ENCODE results near the gene APOBEC3G.
"Not testable (repeated sequence)": the region's sequence is repeated elsewhere in the genome, so short reads cannot be mapped to it uniquely, and the experiment has no call there.

APOBEC3G gene

GRCh38 chr22:39077026-39077840 lies at the start of gene APOBEC3G:
Gene APOBEC3G (plus strand): TSS chr22:39077275. CDS start chr22:39077362, 87 bp downstream.
- not testable (repeated sequence) for DNase-seq

- DNase-seq: no peak
Measured at GRCh38 chr22:39027717-39028116, 49.4 kb upstream of the APOBEC3G start.

GRCh38 chr22:39028281-39028680 lies 48.8 kb upstream of the APOBEC3G start:
- no peak for DNase-seq

- DNase-seq: no peak
Measured at GRCh38 chr22:39029227-39029626, 47.8 kb upstream of the APOBEC3G start.

- no peak for DNase-seq
Measured at GRCh38 chr22:39030705-39031104, 46.4 kb upstream of the APOBEC3G start.

GRCh38 chr22:39031434-39032295 lies 45.4 kb upstream of the APOBEC3G start:
- DNase-seq: not testable (repeated sequence)

DNA sequence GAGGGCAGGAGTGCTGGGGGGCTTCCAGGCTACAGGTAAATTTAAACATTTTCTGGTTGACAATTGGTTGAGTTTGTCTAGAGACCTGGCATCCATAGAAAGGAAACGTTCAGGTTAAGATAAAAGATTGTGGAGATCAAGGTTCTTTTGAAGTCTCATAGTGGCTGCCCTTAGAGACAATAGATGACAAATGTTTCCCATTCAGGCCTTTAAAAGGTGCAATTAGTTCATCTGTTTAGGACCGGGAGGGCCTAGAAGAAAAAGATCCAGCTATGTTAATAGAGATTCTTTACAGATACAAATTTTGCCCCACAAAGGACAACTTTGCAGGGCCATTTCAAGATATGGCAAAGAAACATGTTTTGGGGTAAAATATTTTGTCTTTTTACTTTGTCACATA lies 40.0 kb upstream of the APOBEC3G start:
- DNase-seq: not testable (repeated sequence)

- no peak for DNase-seq
Measured at GRCh38 chr22:39039306-39040126, 37.6 kb upstream of the APOBEC3G start.

GRCh38 chr22:39040155-39040537 lies 36.9 kb upstream of the APOBEC3G start:
- DNase-seq: not testable (repeated sequence)

- DNase-seq: not testable (repeated sequence)
Measured at GRCh38 chr22:39040538-39041296, 36.4 kb upstream of the APOBEC3G start, which contains the start of gene APOBEC3F. Gene APOBEC3F (plus strand): TSS chr22:39040864. CDS start chr22:39040961, 97 bp downstream.

GRCh38 chr22:39041908-39042307 lies 35.2 kb upstream of the APOBEC3G start:
- no peak for DNase-seq

DNA sequence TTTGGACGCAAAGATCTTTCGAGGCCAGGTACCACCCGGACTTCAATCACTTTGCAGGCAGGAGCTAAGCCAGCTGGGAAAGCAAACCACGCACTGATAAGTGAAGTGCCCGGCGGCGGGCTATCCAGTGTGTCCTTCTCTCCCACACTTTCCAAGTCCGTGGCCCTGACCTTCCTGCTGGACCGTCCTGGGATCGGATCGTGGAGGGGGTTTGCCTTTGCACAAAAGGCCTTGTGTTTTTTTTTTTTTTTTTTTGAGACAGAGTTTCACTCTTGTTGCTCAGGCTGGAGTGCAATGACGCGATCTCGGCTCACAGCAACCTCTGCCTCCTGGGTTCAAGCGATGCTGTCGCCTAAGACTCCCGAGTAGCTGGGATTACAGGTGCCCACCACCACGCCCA lies 34.0 kb upstream of the APOBEC3G start:
- DNase-seq: not testable (repeated sequence)

- not testable (repeated sequence) for DNase-seq
Measured at GRCh38 chr22:39045136-39045535, 31.9 kb upstream of the APOBEC3G start.

DNA sequence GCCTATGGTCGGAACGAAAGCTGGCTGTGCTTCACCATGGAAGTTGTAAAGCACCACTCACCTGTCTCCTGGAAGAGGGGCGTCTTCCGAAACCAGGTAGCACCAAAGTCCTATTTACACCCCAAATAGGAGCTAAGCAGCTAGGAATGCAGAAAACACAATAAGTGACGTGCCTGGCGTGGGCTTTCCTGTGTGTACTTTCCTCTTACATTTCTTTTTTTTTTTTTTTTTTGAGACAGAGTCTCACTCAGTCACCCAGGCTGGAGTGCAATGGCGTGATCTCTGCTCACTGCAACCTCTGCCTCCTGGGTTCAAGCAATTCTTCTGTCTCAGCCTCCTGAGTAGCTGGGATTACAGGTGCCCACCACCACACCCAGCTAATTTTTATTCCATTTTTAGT lies 27.6 kb upstream of the APOBEC3G start:
- not testable (repeated sequence) for DNase-seq

DNA sequence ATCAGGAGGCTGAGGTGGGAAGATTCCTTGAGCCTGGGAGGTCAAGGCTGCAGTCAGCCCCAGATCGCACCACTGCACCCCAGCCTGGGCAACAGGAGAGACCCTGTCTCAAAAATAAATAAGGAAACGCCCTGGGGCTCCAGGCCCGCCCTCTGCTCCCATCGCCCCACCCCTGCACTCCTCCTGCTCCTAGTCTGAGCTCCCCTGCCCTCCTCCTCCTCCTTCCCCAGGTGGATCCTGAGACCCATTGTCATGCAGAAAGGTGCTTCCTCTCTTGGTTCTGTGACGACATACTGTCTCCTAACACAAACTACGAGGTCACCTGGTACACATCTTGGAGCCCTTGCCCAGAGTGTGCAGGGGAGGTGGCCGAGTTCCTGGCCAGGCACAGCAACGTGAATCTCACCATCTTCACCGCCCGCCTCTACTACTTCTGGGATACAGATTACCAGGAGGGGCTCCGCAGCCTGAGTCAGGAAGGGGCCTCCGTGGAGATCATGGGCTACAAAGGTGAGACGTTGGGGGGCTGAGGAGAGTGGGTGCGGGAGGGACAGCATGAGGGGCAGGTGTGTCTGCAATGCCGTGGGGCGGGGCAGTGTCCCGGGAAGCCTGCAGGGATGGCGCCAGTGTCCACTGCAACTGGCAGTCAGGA lies 25.1 kb upstream of the APOBEC3G start:
- not testable (repeated sequence) for DNase-seq

GRCh38 chr22:39055658-39056057 lies 21.4 kb upstream of the APOBEC3G start:
- DNase-seq: no peak

DNA sequence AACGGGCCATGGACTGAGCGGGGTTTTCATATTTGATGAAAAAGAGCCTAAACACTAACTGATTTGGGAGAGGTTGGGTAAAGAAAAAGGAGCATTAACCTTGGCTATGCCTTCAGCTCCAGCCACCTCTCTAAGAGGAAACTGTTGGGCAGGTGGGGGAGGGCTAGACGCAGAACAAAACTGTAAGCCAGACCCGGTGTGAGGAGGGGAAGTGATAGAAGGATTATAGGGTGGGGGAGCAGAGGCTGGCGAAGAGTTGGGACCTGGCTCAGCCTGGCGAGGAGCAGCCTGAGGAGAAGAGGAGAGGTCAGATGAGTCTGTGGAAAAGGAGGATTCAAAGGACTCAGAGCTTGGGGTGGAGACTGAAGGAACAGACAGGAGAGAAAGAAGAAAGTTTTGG lies 15.8 kb upstream of the APOBEC3G start:
- not testable (repeated sequence) for DNase-seq

DNA sequence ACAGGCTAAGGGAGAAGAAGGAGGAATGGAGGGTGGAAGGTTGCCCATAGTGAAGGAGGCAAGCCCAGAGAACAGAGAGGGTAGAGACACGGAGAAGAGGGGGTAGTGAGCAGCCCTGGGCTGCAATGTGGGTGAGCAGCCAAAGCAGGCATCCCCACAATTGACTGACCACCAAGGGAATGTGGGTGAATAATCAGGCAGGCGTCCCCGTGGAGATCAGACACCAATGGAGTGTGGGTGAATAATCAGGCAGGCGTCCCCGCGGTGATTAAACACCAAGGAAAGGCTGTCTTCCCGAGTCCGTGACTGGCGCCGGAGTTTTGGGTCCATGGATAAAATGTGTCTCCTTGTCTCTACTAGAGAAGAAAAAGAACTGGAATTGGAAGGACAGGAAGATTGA lies 15.1 kb upstream of the APOBEC3G start:
- DNase-seq: not testable (repeated sequence)

DNA sequence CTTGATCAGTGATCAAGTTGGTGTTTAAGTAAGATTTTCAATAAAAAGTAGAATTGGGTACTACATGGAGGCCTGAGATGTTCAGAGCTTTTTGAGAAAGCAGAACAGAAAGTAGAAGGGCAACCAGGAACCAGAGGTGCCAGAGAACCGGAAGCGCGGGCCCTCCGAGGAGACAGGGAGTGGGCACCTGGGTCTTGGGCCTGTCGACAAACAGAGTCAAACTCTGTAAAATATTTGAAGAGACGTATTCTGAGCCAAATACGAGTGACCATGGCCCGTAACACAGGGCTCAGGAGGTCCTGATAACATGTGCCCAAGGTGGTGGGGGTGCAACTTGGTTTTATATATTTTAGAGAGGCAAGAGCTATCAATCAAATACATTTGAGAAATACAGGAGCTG lies 13.2 kb upstream of the APOBEC3G start:
- DNase-seq: not testable (repeated sequence)

DNA sequence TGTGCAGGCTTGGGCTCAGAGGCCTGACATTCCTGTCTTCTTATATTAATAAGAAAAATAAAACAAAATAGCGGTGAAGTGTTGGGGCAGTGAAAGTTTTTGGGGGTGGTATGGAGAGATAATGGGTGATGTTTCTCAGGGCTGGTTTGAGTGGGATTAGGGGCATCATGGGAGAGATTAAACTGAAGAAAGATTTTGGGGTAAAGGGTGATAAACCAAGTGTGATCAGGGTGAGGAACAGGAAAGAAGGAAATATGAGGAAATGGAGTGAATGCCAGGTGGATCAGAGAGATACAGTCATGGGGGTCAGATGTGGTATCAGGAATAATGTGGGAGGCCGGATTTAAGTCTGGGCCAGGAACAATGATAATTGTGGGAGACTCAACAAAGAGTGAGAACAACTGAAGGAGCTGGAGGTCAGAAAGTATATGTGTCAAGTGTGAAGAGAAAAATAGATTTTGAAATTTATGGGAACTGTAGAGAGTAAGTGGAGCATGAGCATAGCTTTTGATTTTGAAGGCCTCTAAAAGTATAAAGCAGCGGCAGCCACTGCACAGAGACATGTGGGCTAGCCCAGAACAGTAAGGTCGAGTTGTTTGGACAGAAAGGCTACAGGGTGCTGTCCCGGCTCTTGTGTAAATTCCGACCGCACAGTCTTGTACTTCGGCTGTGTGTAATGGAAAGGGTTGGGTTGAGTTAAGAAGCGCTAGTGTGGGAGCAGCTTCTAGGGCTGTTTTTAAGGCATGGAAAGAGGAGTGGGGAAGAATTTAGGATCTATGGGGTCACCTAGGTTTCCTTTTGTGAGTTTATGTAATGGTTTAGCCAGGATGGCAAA lies 10.4 kb upstream of the APOBEC3G start:
- not testable (repeated sequence) for DNase-seq

Data from COR-L47 (cell line).